ENCODE measurements around the gene SVIL.
"Not testable (repeated sequence)": the region's sequence is repeated elsewhere in the genome, so short reads cannot be mapped to it uniquely, and the experiment has no call there.

The SVIL gene

GRCh38 chr10:29491918-29492317 is 142.9 kb downstream of the SVIL start:
- no peak overlapping the region for H3K4me3 ChIP-seq (ENCODE audit: low read depth, low read length)
- no peak for TF ChIP-seq CTCF (IDR thresholded peaks at IDR 0.05; ENCODE audit: insufficient read depth, low read length, missing control alignments)
- CTCF ChIA-PET, result interaction anchor here (0.9 to 1.4 kb wide), 4 partner anchors 9 to 99 kb away, joined by 3 to 4 read pairs (median 3); no protein-coding TSS in a partner anchor
- POLR2A ChIA-PET, result no interaction called here
- no peak for DNase-seq (ENCODE audit: low read depth, low spot score)

DNA sequence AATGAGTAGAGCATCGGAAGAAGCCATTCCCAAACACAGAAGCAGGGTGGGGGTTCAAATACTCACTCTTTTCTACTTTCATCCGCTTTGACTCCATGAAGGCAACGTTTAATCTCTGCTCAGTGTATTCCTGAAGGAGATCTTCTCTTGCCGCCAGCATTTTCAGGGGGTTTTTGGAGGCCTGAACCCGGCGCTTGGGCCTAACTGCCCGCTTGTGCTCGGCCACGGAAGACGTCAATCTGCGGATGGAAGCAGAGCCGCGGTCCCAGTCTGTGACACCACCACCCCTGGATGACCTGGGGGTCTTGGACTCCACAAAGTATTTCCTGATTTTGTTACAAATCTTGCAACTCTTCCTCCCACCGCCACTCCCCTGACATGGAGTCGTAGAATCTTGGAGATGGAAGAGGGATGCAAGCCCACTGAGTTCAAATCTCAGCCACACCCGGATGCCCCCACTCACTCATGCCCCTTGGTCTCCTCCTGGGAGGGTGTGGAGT is 143.9 kb downstream of the SVIL start:
- POLR2A ChIA-PET; DNase-seq (ENCODE audit: low read depth, low spot score); H3K4me3 ChIP-seq (ENCODE audit: low read depth, low read length): not testable (repeated sequence)
- CTCF ChIA-PET, result interaction anchor here (0.7 to 1.4 kb wide), 3 partner anchors 8 to 98 kb away, joined by 3 read pairs; no protein-coding TSS in a partner anchor

- CTCF ChIA-PET, result interaction anchor here (0.8 to 1.3 kb wide), 2 partner anchors 13 to 102 kb away, joined by 3 to 5 read pairs; no protein-coding TSS in a partner anchor
- H3K4me3 ChIP-seq (ENCODE audit: low read depth, low read length); POLR2A ChIA-PET; DNase-seq (ENCODE audit: low read depth, low spot score): not testable (repeated sequence)
Measured at GRCh38 chr10:29488471-29488870, 146.3 kb downstream of the SVIL start.

DNA sequence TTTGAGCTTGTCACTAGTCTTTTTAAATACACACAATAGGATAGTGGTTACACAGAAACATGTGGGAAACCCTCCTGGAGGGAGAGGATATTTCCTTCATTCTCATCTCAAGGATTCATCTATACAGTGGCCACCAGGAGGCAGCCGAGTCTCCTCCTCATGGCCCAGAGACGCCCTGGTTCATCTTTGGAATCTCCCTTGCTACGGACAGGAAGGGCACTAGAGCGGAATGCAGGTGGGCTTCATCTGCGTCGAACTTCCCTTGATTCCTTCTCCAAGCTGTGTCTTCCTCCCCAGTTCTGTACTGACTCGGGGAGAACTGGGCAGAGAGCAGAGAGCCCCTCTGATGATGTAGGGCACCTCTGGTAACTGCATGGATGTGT is 146.9 kb downstream of the SVIL start:
- POLR2A ChIA-PET; H3K4me3 ChIP-seq (ENCODE audit: low read depth, low read length); DNase-seq (ENCODE audit: low read depth, low spot score): not testable (repeated sequence)
- CTCF ChIA-PET, result interaction anchor here (0.8 to 1.3 kb wide), 2 partner anchors 12 to 103 kb away, joined by 3 to 5 read pairs; no protein-coding TSS in a partner anchor

DNA sequence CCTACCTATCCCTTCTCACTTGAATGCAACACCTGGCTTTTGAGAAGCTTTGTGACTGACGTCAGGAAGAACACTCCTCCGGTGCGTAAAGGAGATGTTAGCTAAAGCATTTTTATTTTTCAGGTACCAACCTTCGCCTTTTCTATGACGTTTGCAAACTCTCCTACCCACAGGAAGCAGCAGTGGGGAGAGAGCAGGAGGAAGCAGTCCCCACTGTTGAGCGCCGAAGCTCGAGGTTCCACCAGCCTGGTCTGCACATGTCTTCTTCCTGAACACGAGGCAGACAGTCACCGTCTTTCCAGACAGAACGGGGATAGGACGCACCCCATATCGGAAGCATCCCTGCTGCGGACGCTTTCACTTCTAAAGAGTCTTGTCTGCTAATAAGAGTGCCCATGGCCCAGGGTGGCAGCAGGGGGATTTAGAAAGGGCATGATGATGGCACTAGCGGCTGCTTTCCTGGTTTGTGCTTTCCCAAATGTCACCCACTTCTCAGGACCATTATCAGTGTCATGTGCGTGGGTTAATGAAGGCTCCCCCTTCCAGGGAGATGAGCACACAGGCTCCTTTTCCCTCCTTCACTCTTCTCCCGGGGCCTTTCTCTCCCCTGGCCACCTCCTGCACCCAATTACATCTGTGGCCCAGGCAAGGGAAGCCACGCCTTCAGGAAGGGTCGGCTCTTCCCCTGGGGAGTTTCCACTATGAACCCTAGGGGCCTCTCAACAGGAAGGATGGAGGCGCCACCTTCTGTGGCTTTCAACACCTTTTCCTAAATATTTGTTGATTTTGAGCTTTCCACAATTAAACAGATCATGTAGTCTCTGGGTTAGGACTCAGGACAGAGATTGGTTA is 147.5 kb downstream of the SVIL start:
- DNase-seq (ENCODE audit: low read depth, low spot score); H3K4me3 ChIP-seq (ENCODE audit: low read depth, low read length); POLR2A ChIA-PET: not testable (repeated sequence)
- CTCF ChIA-PET, result interaction anchor here (0.8 to 1.8 kb wide), 4 partner anchors 9 to 103 kb away, joined by 3 to 21 read pairs (median 4); no protein-coding TSS in a partner anchor

DNA sequence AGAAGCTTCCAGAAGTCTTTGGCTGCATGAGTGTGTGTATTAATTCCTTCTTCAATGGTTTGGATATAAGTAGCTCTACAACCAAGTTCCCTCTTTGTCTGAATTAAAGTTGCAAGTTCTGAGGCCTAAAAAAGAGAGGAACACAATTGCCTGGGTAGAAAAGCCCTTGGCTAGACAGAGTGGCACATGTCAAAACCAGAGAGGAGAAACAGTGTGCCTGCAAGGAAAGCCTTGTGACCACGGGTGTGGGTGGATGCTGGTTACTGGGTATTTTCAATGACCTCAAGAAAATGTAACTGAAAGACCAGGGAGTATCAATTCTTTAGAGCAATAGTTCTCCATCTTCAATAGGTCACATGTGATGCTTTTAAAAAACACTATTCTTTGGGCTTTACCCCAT is 148.3 kb downstream of the SVIL start:
- CTCF ChIA-PET, result interaction anchor here (0.9 to 1.8 kb wide), 4 partner anchors 10 to 41 kb away, joined by 3 to 21 read pairs (median 3); no protein-coding TSS in a partner anchor
- POLR2A ChIA-PET, result no interaction called here
- no peak for TF ChIP-seq CTCF (IDR thresholded peaks at IDR 0.05; ENCODE audit: insufficient read depth, low read length, missing control alignments)
- DNase-seq (ENCODE audit: low read depth, low spot score), result no peak
- no peak overlapping the region for H3K4me3 ChIP-seq (ENCODE audit: low read depth, low read length)

- H3K4me3 ChIP-seq (ENCODE audit: low read depth, low read length); POLR2A ChIA-PET; CTCF ChIA-PET; DNase-seq (ENCODE audit: low read depth, low spot score): not testable (repeated sequence)
Measured at GRCh38 chr10:29484677-29485076, 150.1 kb downstream of the SVIL start.

GRCh38 chr10:29482591-29483431 is 152.0 kb downstream of the SVIL start:
- DNase-seq (ENCODE audit: low read depth, low spot score), result no peak
- no peak overlapping the region; the same call in 1 of the 2 replicates for H3K4me3 ChIP-seq (ENCODE audit: low read depth, low read length)
- TF ChIP-seq CTCF (IDR thresholded peaks at IDR 0.05; ENCODE audit: insufficient read depth, low read length, missing control alignments), result no peak
- CTCF ChIA-PET, result interaction anchor here (0.9 to 7.2 kb wide), 15 partner anchors 9 to 818 kb away, joined by 3 to 59 read pairs (median 5); no protein-coding TSS in a partner anchor
- POLR2A ChIA-PET, result no interaction called here

Data from AG04449 (cell line).